GM23338 (cell line): ENCODE results near the gene MBD6.

Experiments
- CREB1 ChIP-seq: fragments of 250-450 bp; sonication (Bioruptor Pico); IDR thresholded peaks from 2 replicates; pipeline ENCODE4 v1.5.0; 2020; ENCODE audit warnings: low read depth, mild to moderate bottlenecking, moderate library complexity
- CTCF ChIP-seq, 2 experiments: fragments of 200-600 bp in 1 of 2; sonication (generic) in 1 of 2; conservative IDR thresholded peaks; 2 replicates each; pipeline versions ENCODE4 v1.5.1 to v1.6.1; 2016 to 2017; ENCODE audit warnings: antibody characterized with exemption in 2 of 2, low read depth in 2 of 2, mild to moderate bottlenecking in 2 of 2, moderate library complexity in 1 of 2
- EZH2 ChIP-seq: fragments of 200-600 bp; sonication (generic); IDR thresholded peaks from one replicate; pipeline ENCODE4 v1.8.0; 2017; ENCODE audit warnings: antibody characterized with exemption, mild to moderate bottlenecking, low read depth; ENCODE audit not compliant: unreplicated experiment
- EZH2phosphoT487 ChIP-seq: fragments of 200-600 bp; sonication (generic); IDR thresholded peaks from one replicate; pipeline ENCODE4 v1.8.1; 2018; ENCODE audit warnings: antibody characterized with exemption; ENCODE audit not compliant: unreplicated experiment
- JUNB ChIP-seq: IDR thresholded peaks from one replicate; pipeline ENCODE4 v1.6.1; 2016; ENCODE audit warnings: antibody characterized with exemption; ENCODE audit not compliant: unreplicated experiment
- NANOG ChIP-seq: IDR thresholded peaks from 2 replicates; pipeline ENCODE4 v1.6.1; 2016; ENCODE audit warnings: antibody characterized with exemption, borderline replicate concordance
- POLR2AphosphoS5 ChIP-seq: IDR thresholded peaks from 2 replicates; pipeline ENCODE4 v1.6.1; 2016; ENCODE audit warnings: antibody characterized with exemption, low read depth
- STAT1 ChIP-seq: IDR thresholded peaks from one replicate; pipeline ENCODE4 v1.6.1; 2016; ENCODE audit warnings: antibody characterized with exemption; ENCODE audit not compliant: unreplicated experiment
- ZNF462 ChIP-seq: fragments of 250-450 bp; sonication (Bioruptor Pico); IDR thresholded peaks from 2 replicates; pipeline ENCODE4 v1.5.0; 2020; ENCODE audit warnings: mild to moderate bottlenecking, moderate library complexity

GRCh38 chr12:57511161-57511560, 11.5 kb upstream of the MBD6 start:
- TF ChIP-seq CTCF (conservative IDR thresholded peaks at IDR 0.05; ENCODE audit: low read depth in 2 of 2) (no peak), ZNF462 (CRISPR knock-in tag) (no peak), CREB1 (CRISPR knock-in tag) (no peak), POLR2AphosphoS5 (no peak), EZH2 (no peak), EZH2phosphoT487 (no peak), JUNB (no peak), STAT1 (no peak), NANOG (no peak)
